ENCODE measurements around the gene DCLK1.

Gene DCLK1

GRCh38 chr13:35766663-35767062 lies 364.5 kb downstream of the DCLK1 start:
- H3K4me3 ChIP-seq (ENCODE audit: low read depth, low read length), result no peak overlapping the region
- TF ChIP-seq, protein P1, sequence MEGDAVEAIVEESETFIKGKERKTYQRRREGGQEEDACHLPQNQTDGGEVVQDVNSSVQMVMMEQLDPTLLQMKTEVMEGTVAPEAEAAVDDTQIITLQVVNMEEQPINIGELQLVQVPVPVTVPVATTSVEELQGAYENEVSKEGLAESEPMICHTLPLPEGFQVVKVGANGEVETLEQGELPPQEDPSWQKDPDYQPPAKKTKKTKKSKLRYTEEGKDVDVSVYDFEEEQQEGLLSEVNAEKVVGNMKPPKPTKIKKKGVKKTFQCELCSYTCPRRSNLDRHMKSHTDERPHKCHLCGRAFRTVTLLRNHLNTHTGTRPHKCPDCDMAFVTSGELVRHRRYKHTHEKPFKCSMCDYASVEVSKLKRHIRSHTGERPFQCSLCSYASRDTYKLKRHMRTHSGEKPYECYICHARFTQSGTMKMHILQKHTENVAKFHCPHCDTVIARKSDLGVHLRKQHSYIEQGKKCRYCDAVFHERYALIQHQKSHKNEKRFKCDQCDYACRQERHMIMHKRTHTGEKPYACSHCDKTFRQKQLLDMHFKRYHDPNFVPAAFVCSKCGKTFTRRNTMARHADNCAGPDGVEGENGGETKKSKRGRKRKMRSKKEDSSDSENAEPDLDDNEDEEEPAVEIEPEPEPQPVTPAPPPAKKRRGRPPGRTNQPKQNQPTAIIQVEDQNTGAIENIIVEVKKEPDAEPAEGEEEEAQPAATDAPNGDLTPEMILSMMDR (IDR thresholded peaks at IDR 0.05; ENCODE audit: low read depth, low read length, missing control alignments), result no peak
- DNase-seq (ENCODE audit: low read depth), result no peak
- in situ Hi-C loops (cut with HindIII; ENCODE audit: low sequenced_read_pairs), result no loop called here

GRCh38 chr13:35765941-35766340 lies 365.2 kb downstream of the DCLK1 start:
- H3K4me3 ChIP-seq (ENCODE audit: low read depth, low read length), result no peak overlapping the region
- in situ Hi-C loops (cut with HindIII; ENCODE audit: low sequenced_read_pairs), result no loop called here
- TF ChIP-seq, protein P1 (IDR thresholded peaks at IDR 0.05; ENCODE audit: low read depth, low read length, missing control alignments), result no peak
- DNase-seq (ENCODE audit: low read depth), result no peak

DNA sequence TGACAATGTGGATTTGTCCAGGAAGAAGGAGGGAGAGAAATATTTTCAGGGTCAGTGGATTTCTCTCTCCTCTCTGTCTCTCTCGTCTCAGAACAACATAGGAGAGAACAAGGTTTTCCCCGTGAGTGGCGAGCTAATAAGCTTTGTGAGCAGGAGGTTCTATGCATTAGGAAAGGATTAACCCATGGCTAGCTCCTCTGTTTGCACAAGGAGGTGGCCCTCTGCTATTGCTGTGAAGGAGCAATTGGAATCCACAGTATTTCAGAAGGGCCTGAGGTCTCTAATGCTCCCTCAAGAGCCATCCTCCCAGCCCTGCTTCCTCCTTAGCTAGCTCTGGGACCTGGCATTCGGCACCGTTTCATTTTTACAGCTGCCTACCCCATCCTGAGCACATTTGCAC lies 365.8 kb downstream of the DCLK1 start:
- H3K4me3 ChIP-seq (ENCODE audit: low read depth, low read length), result no peak overlapping the region
- in situ Hi-C loops (cut with HindIII; ENCODE audit: low sequenced_read_pairs), result no loop called here
- DNase-seq (ENCODE audit: low read depth), result no peak

DNA sequence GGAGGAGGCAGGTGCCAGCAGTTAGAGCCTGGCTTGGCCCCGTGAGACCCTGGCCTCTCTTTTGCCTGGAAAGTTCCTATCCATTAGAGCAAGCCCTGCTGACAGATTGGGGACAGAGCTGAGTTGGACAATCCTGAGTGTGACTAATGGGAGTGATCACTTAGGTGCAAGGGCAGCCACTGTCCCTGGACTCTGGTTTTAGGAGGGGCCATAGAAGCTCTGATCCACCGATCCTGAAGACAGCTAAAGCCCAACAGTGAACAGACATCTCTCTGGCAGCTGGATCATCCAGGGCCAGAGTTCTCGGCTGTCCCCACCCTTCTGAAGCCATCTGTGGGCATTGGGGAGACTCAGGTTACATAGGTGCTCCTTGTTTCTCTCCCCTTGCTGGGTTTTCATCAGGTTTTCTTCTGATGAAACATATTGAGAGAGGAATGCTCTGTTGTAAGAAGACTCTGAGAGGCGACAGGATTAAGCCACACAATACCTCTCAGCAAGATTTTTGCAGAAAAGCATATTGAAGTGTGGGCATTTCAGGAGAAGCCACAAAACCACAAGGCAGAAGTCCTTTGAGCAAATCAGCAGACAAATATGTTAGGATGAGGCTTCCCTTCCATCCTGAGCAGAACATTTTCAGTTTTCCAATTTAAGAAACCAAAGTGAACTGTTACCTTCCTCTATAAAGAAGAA lies 366.7 kb downstream of the DCLK1 start:
- no peak overlapping the region for H3K4me3 ChIP-seq (ENCODE audit: low read depth, low read length)
- in situ Hi-C loops (cut with HindIII; ENCODE audit: low sequenced_read_pairs), result no loop called here
- peak; percentile 38 for DNase-seq (ENCODE audit: low read depth)
- TF ChIP-seq, protein P1 (IDR thresholded peaks at IDR 0.05; ENCODE audit: low read depth, low read length, missing control alignments), result no peak

More for the DNA sequence above, 365.8 kb downstream of the DCLK1 start:
- TF ChIP-seq, protein P1 (IDR thresholded peaks at IDR 0.05; ENCODE audit: low read depth, low read length, missing control alignments), result no peak

- no peak for DNase-seq (ENCODE audit: low read depth)
Measured at GRCh38 chr13:35763782-35764123, 367.4 kb downstream of the DCLK1 start.

GRCh38 chr13:35763060-35763781 lies 368.0 kb downstream of the DCLK1 start:
- in situ Hi-C loops (cut with HindIII; ENCODE audit: low sequenced_read_pairs), result no loop called here
- TF ChIP-seq, protein P1 (IDR thresholded peaks at IDR 0.05; ENCODE audit: low read depth, low read length, missing control alignments), result no peak
- DNase-seq (ENCODE audit: low read depth), result no peak
- no peak overlapping the region for H3K4me3 ChIP-seq (ENCODE audit: low read depth, low read length)

More at GRCh38 chr13:35763782-35764123, 367.4 kb downstream of the DCLK1 start:
- TF ChIP-seq, protein P1 (IDR thresholded peaks at IDR 0.05; ENCODE audit: low read depth, low read length, missing control alignments), result no peak
- in situ Hi-C loops (cut with HindIII; ENCODE audit: low sequenced_read_pairs), result no loop called here
- H3K4me3 ChIP-seq (ENCODE audit: low read depth, low read length), result no peak overlapping the region
